AG04450 (cell line): ENCODE data around the gene ZKSCAN3. TPM values are rescaled to one million over a fixed set of nuclear protein-coding genes. Genes with fewer than 3 reads are reported as not detected.

Experiments used
- CTCF ChIA-PET: fragments of 300-600, 350-600 bp; formaldehyde crosslinking; extraction: SDS; loops from one replicate; lab custom pipeline; 2022; ENCODE audit warnings: antibody characterized with exemption, inconsistent platforms; lab: Charles Lee
- POLR2A ChIA-PET: fragments of 350-600 bp; formaldehyde crosslinking; extraction: SDS; loops from one replicate; lab custom pipeline; 2021; ENCODE audit warnings: antibody characterized with exemption, inconsistent platforms; lab: Yijun Ruan, JAX
- DNase-seq: peaks from one replicate; pipeline ENCODE4 v3.0.0-alpha.2; 2011; ENCODE audit warnings: low read depth, low spot score
- H3K27ac ChIP-seq: one replicate; pipeline ENCODE4 v1.5.1; 2012; ENCODE audit warnings: low read depth, low read length, control low read depth
- H3K27me3 ChIP-seq: one replicate; pipeline ENCODE4 v1.6.0; 2012; ENCODE audit warnings: low read length; ENCODE audit not compliant: control insufficient read depth, insufficient read depth
- H3K4me3 ChIP-seq: 2 replicates; pipeline ENCODE4 v1.5.1; 2011; ENCODE audit warnings: mild to moderate bottlenecking, low read depth, low read length, control low read depth
- H3K9me3 ChIP-seq: 2 replicates; pipeline ENCODE4 v1.5.1; 2012; ENCODE audit warnings: low read length; ENCODE audit not compliant: control insufficient read depth, insufficient read depth
- polyA plus RNA-seq: library from polyadenylated mRNA; depleted of rRNA; stranded (reverse); fragments of >200 nt; gene quantifications from 2 replicates; pipeline ENCODE4 v1.2.3, GENCODE V29; 2011
- TF ChIP-seq, protein P1 (sequence below): IDR thresholded peaks from 2 replicates; pipeline ENCODE4 v1.5.1; 2011; ENCODE audit warnings: low read depth, low read length, control low read depth, inconsistent platforms

Gene ZKSCAN3
- polyA plus RNA-seq, 1 experiment: 6.0 TPM

DNA sequence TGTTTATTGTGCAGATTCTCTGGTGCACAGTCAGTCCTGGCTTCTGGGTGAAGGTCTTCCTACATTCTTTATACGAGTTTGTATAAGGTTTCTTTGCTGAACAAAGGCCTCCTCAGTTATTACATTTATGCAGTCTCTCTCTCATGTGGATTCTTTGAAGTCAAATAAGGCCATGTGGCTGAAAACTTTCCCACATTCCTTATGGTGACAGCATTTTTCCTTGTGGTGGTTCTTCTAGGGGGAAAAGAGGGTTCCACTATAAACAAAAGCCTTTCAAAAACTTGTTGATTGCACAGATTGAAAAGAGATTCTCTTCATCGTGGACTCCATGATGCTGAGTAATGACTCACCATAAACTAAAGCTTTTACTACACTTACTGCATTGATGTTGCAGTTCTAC is 30.6 kb downstream of the ZKSCAN3 start:
- TF ChIP-seq, protein P1, sequence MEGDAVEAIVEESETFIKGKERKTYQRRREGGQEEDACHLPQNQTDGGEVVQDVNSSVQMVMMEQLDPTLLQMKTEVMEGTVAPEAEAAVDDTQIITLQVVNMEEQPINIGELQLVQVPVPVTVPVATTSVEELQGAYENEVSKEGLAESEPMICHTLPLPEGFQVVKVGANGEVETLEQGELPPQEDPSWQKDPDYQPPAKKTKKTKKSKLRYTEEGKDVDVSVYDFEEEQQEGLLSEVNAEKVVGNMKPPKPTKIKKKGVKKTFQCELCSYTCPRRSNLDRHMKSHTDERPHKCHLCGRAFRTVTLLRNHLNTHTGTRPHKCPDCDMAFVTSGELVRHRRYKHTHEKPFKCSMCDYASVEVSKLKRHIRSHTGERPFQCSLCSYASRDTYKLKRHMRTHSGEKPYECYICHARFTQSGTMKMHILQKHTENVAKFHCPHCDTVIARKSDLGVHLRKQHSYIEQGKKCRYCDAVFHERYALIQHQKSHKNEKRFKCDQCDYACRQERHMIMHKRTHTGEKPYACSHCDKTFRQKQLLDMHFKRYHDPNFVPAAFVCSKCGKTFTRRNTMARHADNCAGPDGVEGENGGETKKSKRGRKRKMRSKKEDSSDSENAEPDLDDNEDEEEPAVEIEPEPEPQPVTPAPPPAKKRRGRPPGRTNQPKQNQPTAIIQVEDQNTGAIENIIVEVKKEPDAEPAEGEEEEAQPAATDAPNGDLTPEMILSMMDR: no peak
- CTCF ChIA-PET: no interaction called here
- Histone ChIP-seq H3K4me3 (no peak overlapping the region), H3K27ac (no peak overlapping the region), H3K9me3 (peaks cover 5% of the 10 kb centered on the region), H3K27me3 (no peaks in the 10 kb centered on the region)
- POLR2A ChIA-PET: no interaction called here
- no peak for DNase-seq

DNA sequence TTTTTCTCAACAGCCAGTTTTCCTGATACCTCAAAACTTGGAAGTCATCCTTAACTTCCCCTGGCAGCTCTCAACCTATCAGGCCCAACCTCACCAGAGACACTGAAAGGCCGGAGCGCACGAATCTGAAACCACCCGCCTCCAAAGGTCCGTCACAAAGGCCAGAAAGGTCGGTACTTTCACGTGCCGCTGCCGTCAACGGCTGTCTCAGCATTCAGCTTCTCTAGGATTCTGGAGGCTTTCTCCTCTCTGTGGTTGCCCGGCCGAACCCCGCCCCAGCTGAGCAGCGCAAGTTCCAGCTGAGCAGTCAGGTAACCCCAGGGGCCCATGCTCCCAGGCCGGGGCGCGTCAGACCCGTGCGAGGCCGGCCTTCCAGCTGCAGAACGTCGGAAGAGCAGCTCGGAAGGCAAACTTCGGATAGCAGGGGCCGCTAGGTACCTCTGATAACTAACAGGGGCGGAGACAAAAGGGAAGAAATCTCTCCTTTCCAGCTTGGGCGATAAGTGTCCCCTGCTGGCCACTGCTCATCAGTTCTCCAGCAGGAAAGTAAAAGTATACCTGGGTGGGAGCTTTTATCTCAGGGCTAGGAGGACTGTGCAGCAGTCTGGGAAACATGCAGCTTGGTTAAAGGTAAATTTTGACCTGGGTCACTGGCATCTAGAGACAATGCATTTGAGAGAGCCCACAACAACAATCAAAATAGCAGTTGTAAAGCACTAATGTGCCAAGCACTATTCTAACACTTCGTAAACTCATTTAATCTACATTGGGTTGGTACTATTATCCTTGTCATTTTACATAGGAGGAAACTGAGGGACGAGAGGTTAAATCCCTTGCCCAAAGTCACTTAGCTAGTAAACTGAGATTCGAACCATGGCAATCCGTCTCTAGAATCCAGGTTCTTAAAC is 33.7 kb downstream of the ZKSCAN3 start:
- Histone ChIP-seq H3K27ac (peak overlapping the region; percentile 66), H3K4me3 (peak overlapping the region; percentile 57), H3K9me3 (peaks cover 5% of the 10 kb centered on the region), H3K27me3 (no peaks in the 10 kb centered on the region)
- POLR2A ChIA-PET: interaction anchor here (0.8 to 1.4 kb wide), 6 partner anchors 16 to 540 kb away, joined by 3 to 6 read pairs (median 4); partner anchors contain the start of genes TRIM27, ZKSCAN8 and ZSCAN12
- CTCF ChIA-PET: interaction anchor here (0.6 to 3.7 kb wide), 13 partner anchors 10 to 278 kb away, joined by 3 to 26 read pairs (median 4); partner anchors contain the start of genes ZKSCAN4, ZSCAN12, ZSCAN16 and ZSCAN23
- DNase-seq: peak; percentile 65
- TF ChIP-seq, protein P1: peak; percentile 63

DNA sequence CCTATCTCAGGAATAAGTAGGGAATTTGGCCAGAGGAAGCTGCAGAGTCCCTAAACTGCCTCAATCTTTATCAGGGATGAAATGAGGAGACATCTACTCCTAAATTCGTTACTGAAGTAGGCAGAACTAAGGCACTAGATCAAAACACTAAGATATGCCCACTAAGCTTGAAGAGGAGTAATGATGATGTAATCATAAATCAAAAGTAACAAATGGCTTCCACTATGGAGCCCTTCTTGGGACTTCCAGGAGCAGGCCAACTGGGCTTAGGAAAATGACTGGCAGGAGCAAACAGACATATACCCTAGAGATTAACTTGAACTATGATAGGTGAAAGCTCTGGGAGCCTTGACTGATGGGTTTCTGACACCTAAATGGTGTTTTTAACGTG is 34.4 kb downstream of the ZKSCAN3 start:
- Histone ChIP-seq H3K4me3 (no peak overlapping the region), H3K9me3 (peaks cover 3% of the 10 kb centered on the region), H3K27me3 (no peaks in the 10 kb centered on the region), H3K27ac (no peak overlapping the region)
- POLR2A ChIA-PET: interaction anchor here (1.1 to 1.4 kb wide), 3 partner anchors 15 to 540 kb away, joined by 4 to 6 read pairs (median 5); partner anchors contain the start of genes TRIM27, ZKSCAN8 and ZSCAN12
- DNase-seq: no peak
- CTCF ChIA-PET: interaction anchor here (0.6 to 3.7 kb wide), 9 partner anchors 9 to 279 kb away, joined by 3 to 26 read pairs (median 4); partner anchors contain the start of genes ZSCAN12, ZSCAN16 and ZSCAN26
- TF ChIP-seq, protein P1: no peak

DNA sequence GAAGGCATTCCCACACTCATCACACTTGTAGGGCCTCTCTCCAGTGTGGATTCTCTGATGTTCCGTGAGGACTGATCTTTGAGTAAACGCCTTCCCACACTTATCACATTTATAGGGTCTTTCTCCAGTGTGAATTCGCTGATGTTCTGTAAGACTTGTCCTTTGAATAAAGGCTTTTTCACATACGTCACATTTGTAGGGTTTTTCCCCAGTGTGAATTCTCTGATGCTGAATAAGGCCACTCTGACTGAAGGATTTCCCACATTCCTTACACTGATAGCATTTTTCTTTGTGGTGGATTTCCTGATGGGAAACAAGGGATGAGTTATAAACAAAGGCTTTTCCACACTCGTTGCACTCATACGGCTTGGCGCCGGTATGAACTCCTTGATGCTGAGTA is 40.9 kb downstream of the ZKSCAN3 start:
- TF ChIP-seq, protein P1: no peak
- H3K9me3 ChIP-seq: no peaks in the 10 kb centered on the region
- ChIA-PET POLR2A (no interaction called here), CTCF (no interaction called here)
- DNase-seq: no peak
- H3K27ac ChIP-seq: no peak overlapping the region
- H3K4me3 ChIP-seq: no peak overlapping the region
- no peaks in the 10 kb centered on the region for H3K27me3 ChIP-seq
